ENCODE measurements around the gene VWF.

The VWF gene

DNA sequence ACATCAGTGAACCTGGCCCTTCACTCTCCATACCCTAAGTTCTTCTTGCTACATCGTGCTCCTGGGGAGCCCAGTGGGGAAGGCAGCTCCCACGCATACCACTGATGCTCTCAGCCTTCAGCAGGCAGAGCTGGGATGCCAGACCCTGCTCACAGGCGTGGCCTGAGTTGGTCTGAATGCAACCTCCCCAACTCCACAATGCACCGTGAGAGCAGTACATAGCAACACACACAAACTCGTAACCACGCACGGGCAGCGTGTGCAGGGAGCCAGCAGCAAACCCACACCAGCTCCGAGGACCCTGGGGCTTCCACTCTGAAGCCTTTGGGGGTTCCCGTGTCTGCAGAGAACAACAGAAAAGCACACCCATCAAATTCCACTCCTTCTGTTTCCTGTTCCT lies 216.7 kb downstream of the VWF start:
- DNase-seq, result no peak
- Mint-ChIP-seq H3K36me3 (ENCODE audit: low read depth) (no peaks in the 10 kb centered on the region), H3K9me3 (no peaks in the 10 kb centered on the region), H3K4me1 (peaks cover 10% of the 10 kb centered on the region), H3K4me3 (no peak overlapping the region), H3K27me3 (ENCODE audit: low read depth, poor library complexity) (peaks cover 42% of the 10 kb centered on the region), H3K27ac (no peak overlapping the region)
- TF ChIP-seq, protein P1, sequence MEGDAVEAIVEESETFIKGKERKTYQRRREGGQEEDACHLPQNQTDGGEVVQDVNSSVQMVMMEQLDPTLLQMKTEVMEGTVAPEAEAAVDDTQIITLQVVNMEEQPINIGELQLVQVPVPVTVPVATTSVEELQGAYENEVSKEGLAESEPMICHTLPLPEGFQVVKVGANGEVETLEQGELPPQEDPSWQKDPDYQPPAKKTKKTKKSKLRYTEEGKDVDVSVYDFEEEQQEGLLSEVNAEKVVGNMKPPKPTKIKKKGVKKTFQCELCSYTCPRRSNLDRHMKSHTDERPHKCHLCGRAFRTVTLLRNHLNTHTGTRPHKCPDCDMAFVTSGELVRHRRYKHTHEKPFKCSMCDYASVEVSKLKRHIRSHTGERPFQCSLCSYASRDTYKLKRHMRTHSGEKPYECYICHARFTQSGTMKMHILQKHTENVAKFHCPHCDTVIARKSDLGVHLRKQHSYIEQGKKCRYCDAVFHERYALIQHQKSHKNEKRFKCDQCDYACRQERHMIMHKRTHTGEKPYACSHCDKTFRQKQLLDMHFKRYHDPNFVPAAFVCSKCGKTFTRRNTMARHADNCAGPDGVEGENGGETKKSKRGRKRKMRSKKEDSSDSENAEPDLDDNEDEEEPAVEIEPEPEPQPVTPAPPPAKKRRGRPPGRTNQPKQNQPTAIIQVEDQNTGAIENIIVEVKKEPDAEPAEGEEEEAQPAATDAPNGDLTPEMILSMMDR (IDR thresholded peaks at IDR 0.05), result no peak

DNA sequence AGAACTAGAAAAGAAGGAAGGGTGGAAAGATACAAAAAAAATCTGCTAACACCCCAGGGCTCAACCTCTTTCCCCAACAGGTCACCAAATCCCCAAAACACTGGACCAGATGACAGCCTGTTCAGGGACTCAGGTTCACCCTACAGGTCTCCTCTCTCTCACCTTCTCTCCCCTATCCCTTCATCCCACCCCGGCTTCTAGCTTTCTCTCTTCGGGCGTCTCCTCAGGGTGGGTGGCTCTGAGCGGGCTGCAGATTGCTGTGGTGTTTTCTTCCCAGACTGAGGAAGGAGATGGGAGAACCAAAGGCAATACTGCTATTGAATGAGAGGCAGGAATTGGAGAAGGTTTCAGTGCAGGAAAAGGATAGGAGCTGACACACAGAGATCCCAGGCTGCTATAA lies 218.7 kb downstream of the VWF start:
- H3K27me3 Mint-ChIP-seq (ENCODE audit: low read depth, poor library complexity), result peaks cover 29% of the 10 kb centered on the region
- H3K4me1 Mint-ChIP-seq, result peaks cover 17% of the 10 kb centered on the region
- no peak overlapping the region for H3K4me3 Mint-ChIP-seq
- no peaks in the 10 kb centered on the region for H3K36me3 Mint-ChIP-seq (ENCODE audit: low read depth)
- no peak for DNase-seq
- no peaks in the 10 kb centered on the region for H3K9me3 Mint-ChIP-seq
- TF ChIP-seq, protein P1 (IDR thresholded peaks at IDR 0.05), result no peak
- no peak overlapping the region for H3K27ac Mint-ChIP-seq

DNA sequence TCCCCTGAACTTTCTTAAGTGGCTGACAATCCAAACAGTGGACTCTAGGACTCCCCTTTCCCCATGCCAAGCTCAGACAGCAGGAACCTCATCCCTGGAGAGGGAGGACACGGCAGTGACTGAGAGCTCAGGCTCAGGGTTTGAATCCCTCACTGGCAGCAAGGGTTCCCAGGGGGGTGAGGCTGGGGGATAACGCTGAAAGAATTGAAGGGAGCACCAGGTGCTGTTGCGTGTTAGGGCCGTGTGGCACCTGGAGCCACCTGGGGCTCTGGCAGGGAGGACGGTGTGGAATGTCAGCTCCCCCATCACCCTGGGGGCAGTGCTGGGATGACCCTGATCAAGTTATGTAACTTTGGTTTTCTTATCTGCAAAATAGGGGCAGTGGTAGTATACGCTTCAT lies 219.5 kb downstream of the VWF start:
- no peak for DNase-seq
- H3K4me3 Mint-ChIP-seq, result no peak overlapping the region
- H3K27me3 Mint-ChIP-seq (ENCODE audit: low read depth, poor library complexity), result peaks cover 25% of the 10 kb centered on the region
- H3K27ac Mint-ChIP-seq, result no peak overlapping the region
- TF ChIP-seq, protein P1 (IDR thresholded peaks at IDR 0.05), result no peak
- no peaks in the 10 kb centered on the region for H3K9me3 Mint-ChIP-seq
- H3K4me1 Mint-ChIP-seq, result peaks cover 21% of the 10 kb centered on the region
- H3K36me3 Mint-ChIP-seq (ENCODE audit: low read depth), result no peaks in the 10 kb centered on the region

DNA sequence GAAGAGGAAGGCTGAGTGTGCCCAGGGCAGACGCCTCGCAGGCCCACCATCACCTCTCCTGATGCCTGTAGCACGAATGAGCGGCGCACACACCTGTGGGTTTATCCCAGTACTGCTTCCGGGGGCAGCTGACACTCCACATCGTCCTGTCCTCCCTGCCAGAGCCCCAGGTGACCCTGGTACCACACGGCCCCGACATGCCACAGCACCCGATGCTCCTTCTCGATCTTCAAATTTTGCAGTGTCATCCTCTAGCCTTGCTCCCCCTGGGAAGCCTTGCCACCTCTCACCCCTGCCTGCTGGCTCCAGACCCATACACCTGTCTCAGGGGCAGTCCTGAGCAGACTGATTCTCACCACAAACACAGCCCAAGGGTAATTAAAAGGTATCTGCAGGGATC lies 220.0 kb downstream of the VWF start:
- H3K27ac Mint-ChIP-seq, result no peak overlapping the region
- H3K4me3 Mint-ChIP-seq, result no peak overlapping the region
- H3K36me3 Mint-ChIP-seq (ENCODE audit: low read depth), result no peaks in the 10 kb centered on the region
- H3K27me3 Mint-ChIP-seq (ENCODE audit: low read depth, poor library complexity), result peaks cover 20% of the 10 kb centered on the region
- no peak for DNase-seq
- TF ChIP-seq, protein P1 (IDR thresholded peaks at IDR 0.05), result no peak
- H3K9me3 Mint-ChIP-seq, result no peaks in the 10 kb centered on the region
- peaks cover 21% of the 10 kb centered on the region for H3K4me1 Mint-ChIP-seq

DNA sequence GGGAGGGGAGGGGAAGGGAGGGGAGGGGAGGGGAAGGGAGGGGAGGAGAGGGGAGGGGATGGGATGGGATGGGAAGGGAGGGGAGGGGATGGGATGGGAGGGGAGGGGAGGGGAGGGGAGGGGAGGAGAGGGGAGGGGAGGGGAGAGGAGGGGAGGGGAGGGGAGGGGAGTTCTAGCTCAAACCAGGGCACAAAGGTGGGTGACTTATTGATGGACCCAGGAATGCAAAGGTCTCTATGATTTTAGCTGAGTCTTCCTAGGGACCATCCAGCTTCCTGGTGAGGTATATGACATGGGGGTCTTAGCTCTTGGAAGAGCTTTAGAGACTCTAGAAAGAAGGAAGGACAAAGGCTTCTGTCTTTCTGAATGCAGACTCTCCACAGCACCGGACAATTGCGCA lies 221.7 kb downstream of the VWF start:
- DNase-seq, result no peak
- TF ChIP-seq, protein P1 (IDR thresholded peaks at IDR 0.05), result no peak
- Mint-ChIP-seq H3K4me1 (peaks cover 15% of the 10 kb centered on the region), H3K27ac (no peak overlapping the region), H3K9me3 (no peaks in the 10 kb centered on the region), H3K4me3 (no peak overlapping the region), H3K27me3 (ENCODE audit: low read depth, poor library complexity) (peaks cover 22% of the 10 kb centered on the region), H3K36me3 (ENCODE audit: low read depth) (no peaks in the 10 kb centered on the region)

DNA sequence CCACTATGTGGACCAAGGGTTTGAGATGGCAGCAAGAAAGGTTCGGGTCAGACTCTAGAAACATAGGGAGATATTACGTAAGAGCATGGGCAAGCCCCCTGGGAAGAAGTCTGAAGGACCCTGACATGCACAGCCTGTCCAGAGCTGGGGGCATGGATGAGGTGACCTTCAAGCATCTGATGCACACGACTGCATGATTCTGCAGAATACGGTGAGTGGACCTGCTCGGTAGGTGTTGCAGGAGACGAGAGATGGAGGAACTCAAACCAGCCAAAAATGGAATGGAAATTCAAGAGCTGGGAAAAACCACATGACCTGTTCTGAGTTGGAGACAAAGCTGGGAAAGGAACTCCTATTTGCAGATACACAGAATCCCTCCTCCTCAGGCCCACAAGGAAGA lies 223.1 kb downstream of the VWF start:
- H3K4me1 Mint-ChIP-seq, result peaks cover 11% of the 10 kb centered on the region
- no peaks in the 10 kb centered on the region for H3K36me3 Mint-ChIP-seq (ENCODE audit: low read depth)
- H3K9me3 Mint-ChIP-seq, result no peaks in the 10 kb centered on the region
- H3K4me3 Mint-ChIP-seq, result no peak overlapping the region
- DNase-seq, result no peak
- peaks cover 26% of the 10 kb centered on the region for H3K27me3 Mint-ChIP-seq (ENCODE audit: low read depth, poor library complexity)
- H3K27ac Mint-ChIP-seq, result no peak overlapping the region
- TF ChIP-seq, protein P1 (IDR thresholded peaks at IDR 0.05), result no peak

Measured in nephron progenitor cell (in vitro differentiated cells).